ENCODE data around the gene OTUD5.

OTUD5 gene

GRCh38 chrX:48902135-48902534 is 55.3 kb downstream of the OTUD5 start:
- TF ChIP-seq ZBTB49 (tag by site-specific recombination; IDR thresholded peaks at IDR 0.05; ENCODE audit: low read depth) (no peak), ZNF558 (tag by site-specific recombination; IDR thresholded peaks at IDR 0.05) (no peak), ZNF114 (tag by site-specific recombination; IDR thresholded peaks at IDR 0.05) (no peak), ZNF677 (tag by site-specific recombination; IDR thresholded peaks at IDR 0.05) (no peak), ZNF629 (tag by site-specific recombination; IDR thresholded peaks at IDR 0.05) (no peak), ZBTB7A (tag by site-specific recombination; IDR thresholded peaks at IDR 0.05; ENCODE audit: low read depth) (no peak), YY1 (tag by site-specific recombination; IDR thresholded peaks at IDR 0.05) (no peak), ZFHX2 (tag by site-specific recombination; conservative IDR thresholded peaks at IDR 0.05) (no peak), ZBTB6 (tag by site-specific recombination; IDR thresholded peaks at IDR 0.05) (no peak), ZNF239 (tag by site-specific recombination; IDR thresholded peaks at IDR 0.05) (no peak), PRDM1 (tag by site-specific recombination; IDR thresholded peaks at IDR 0.05) (no peak), ZNF610 (tag by site-specific recombination; IDR thresholded peaks at IDR 0.05; ENCODE audit: borderline replicate concordance) (no peak), ZNF394 (tag by site-specific recombination; IDR thresholded peaks at IDR 0.05; ENCODE audit: borderline replicate concordance) (no peak), KLF1 (tag by site-specific recombination; IDR thresholded peaks at IDR 0.05) (no peak), ZNF501 (tag by site-specific recombination; IDR thresholded peaks at IDR 0.05) (no peak), ZNF513 (tag by site-specific recombination; IDR thresholded peaks at IDR 0.05) (no peak)
- Histone ChIP-seq H3K27ac (ENCODE audit: extremely low read depth, low read depth, low read length) (no peak overlapping the region), H3K4me1 (ENCODE audit: control insufficient read depth, insufficient read depth, low read length) (no peaks in the 10 kb centered on the region), H3K36me3 (ENCODE audit: control insufficient read depth in 2 of 2, insufficient read depth in 1 of 2, low read length in 2 of 2) (peaks cover 19 to 71% of the 10 kb centered on the region in 2 experiments; a peak in 2 of 3 replicates), H3K4me3 (ENCODE audit: low read depth, low read length) (no peak overlapping the region), H3K9me3 (ENCODE audit: control insufficient read depth, insufficient read depth, low read depth, low read length) (no peaks in the 10 kb centered on the region)
- CTCF ChIA-PET: no interaction called here
- POLR2A ChIA-PET: interaction anchor here (0.6 to 2.8 kb wide), 3 partner anchors 10 to 149 kb away, joined by 3 to 10 read pairs (median 8); partner anchors contain the start of gene SLC35A2

- Histone ChIP-seq H3K9me3 (ENCODE audit: control insufficient read depth, insufficient read depth, low read depth, low read length) (no peaks in the 10 kb centered on the region), H3K4me1 (ENCODE audit: control insufficient read depth, insufficient read depth, low read length) (no peaks in the 10 kb centered on the region), H3K4me3 (ENCODE audit: low read depth, low read length) (no peak overlapping the region), H3K27ac (ENCODE audit: extremely low read depth, low read depth, low read length) (no peak overlapping the region), H3K36me3 (ENCODE audit: control insufficient read depth in 2 of 2, insufficient read depth in 1 of 2, low read length in 2 of 2) (peaks cover 19 to 64% of the 10 kb centered on the region in 2 experiments; a peak in 2 of 3 replicates)
- CTCF ChIA-PET: interaction anchor here (0.6 kb wide), 1 partner anchor 16 kb away, joined by 3 read pairs; no protein-coding TSS in a partner anchor
- POLR2A ChIA-PET: interaction anchor here (1.8 kb wide), 1 partner anchor 11 kb away, joined by 6 read pairs; the partner anchor contains the start of gene SLC35A2
- TF ChIP-seq ZNF23 (tag by site-specific recombination; IDR thresholded peaks at IDR 0.05; ENCODE audit: borderline replicate concordance) (no peak), ZNF530 (tag by site-specific recombination; IDR thresholded peaks at IDR 0.05; ENCODE audit: low read depth) (no peak), ZNF335 (tag by site-specific recombination; conservative IDR thresholded peaks at IDR 0.05) (no peak), ZNF510 (tag by site-specific recombination; IDR thresholded peaks at IDR 0.05; ENCODE audit: insufficient replicate concordance) (no peak), ZNF837 (tag by site-specific recombination; IDR thresholded peaks at IDR 0.05) (no peak), ZSCAN18 (tag by site-specific recombination; IDR thresholded peaks at IDR 0.05) (no peak), ZNF169 (tag by site-specific recombination; IDR thresholded peaks at IDR 0.05) (no peak), ZNF184 (tag by site-specific recombination; IDR thresholded peaks at IDR 0.05) (no peak), ZNF354C (tag by site-specific recombination; IDR thresholded peaks at IDR 0.05; ENCODE audit: borderline replicate concordance, low read depth) (no peak), ZNF266 (tag by site-specific recombination; IDR thresholded peaks at IDR 0.05; ENCODE audit: low read depth) (no peak), ZSCAN23 (tag by site-specific recombination; IDR thresholded peaks at IDR 0.05) (no peak), ZNF624 (tag by site-specific recombination; IDR thresholded peaks at IDR 0.05) (no peak), ZNF521 (tag by site-specific recombination; IDR thresholded peaks at IDR 0.05) (no peak), ZNF513 (tag by site-specific recombination; IDR thresholded peaks at IDR 0.05) (no peak)
Observed at GRCh38 chrX:48901069-48901468, 56.3 kb downstream of the OTUD5 start.
